Cortex of kidney (tissue), 1 donor: ENCODE data around the gene SUB1.
"Not testable (repeated sequence)": the region's sequence is repeated elsewhere in the genome, so short reads cannot be mapped to it uniquely, and the experiment has no call there.

Experiments used
- DNase-seq: peaks from one replicate; lab custom pipeline; 2025; lab: John Stamatoyannopoulos, UW

Gene SUB1

GRCh38 chr5:32565145-32565544 is 20.2 kb upstream of the SUB1 start:
- DNase-seq: no peak

GRCh38 chr5:32566319-32567111 is 18.8 kb upstream of the SUB1 start:
- no peak for DNase-seq

GRCh38 chr5:32571128-32571527 is 14.2 kb upstream of the SUB1 start:
- no peak for DNase-seq

GRCh38 chr5:32572778-32573480 is 12.4 kb upstream of the SUB1 start:
- DNase-seq: no peak

GRCh38 chr5:32573481-32573854 is 11.9 kb upstream of the SUB1 start:
- DNase-seq: not testable (repeated sequence)

GRCh38 chr5:32574540-32575175 is 10.7 kb upstream of the SUB1 start:
- DNase-seq: no peak

- no peak for DNase-seq
Measured at GRCh38 chr5:32578363-32578762, 7.0 kb upstream of the SUB1 start.

GRCh38 chr5:32578764-32579163 is 6.6 kb upstream of the SUB1 start:
- no peak for DNase-seq

GRCh38 chr5:32581010-32581785 is 4.2 kb upstream of the SUB1 start:
- no peak for DNase-seq

GRCh38 chr5:32583582-32584232 is 1.6 kb upstream of the SUB1 start:
- DNase-seq: no peak

- DNase-seq: no peak
Measured at GRCh38 chr5:32584646-32585045, 711 bp upstream of the SUB1 start.

- DNase-seq: no peak
Measured at GRCh38 chr5:32585122-32585445, 273 bp upstream of the SUB1 start.

GRCh38 chr5:32586276-32586599 is 881 bp downstream of the SUB1 start:
- DNase-seq: no peak

- no peak for DNase-seq
Measured at GRCh38 chr5:32587067-32587551, 1.8 kb downstream of the SUB1 start.

- DNase-seq: no peak
Measured at GRCh38 chr5:32589416-32589815, 4.1 kb downstream of the SUB1 start.

- no peak for DNase-seq
Measured at GRCh38 chr5:32589942-32590869, 4.8 kb downstream of the SUB1 start.

GRCh38 chr5:32595118-32595517 is 9.8 kb downstream of the SUB1 start:
- DNase-seq: no peak

GRCh38 chr5:32597041-32597629 is 11.8 kb downstream of the SUB1 start:
- no peak for DNase-seq

- no peak for DNase-seq
Measured at GRCh38 chr5:32598260-32598937, 13.0 kb downstream of the SUB1 start.
